ENCODE measurements around the gene LMO7. TPM values are rescaled to one million over a fixed set of nuclear protein-coding genes. Genes with fewer than 3 reads are reported as not detected.

LMO7 gene
- total RNA-seq, 1 experiment from 2014 or later = 123 TPM

DNA sequence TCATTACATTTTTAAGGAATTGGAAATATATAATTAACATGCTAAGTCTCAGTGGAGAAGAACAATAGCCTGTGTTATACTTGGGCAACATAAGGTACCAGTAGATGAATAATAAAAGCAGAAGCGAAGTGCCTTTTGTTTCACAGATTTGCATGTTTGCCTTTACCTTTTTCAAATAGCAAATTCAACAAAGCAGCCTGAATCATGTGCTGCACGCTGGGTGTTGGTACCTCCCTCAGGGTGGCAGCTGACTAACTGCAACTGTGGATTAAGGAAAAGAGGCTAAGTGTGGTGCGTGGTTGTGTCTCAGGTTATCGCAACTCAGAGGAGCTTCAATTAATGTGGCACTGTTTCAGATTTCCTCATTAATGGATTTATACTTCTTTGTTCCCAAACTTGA, 189.0 kb downstream of the LMO7 start:
- no peaks in the 10 kb centered on the region for H3K4me1 ChIP-seq (replicated peaks)
- H3K9me3 ChIP-seq (replicated peaks) = no peaks in the 10 kb centered on the region
- H3K36me3 ChIP-seq = peaks cover 49% of the 10 kb centered on the region
- H3K27ac ChIP-seq = no peak overlapping the region
- H3K27me3 ChIP-seq (replicated peaks) = no peaks in the 10 kb centered on the region
- no peak for DNase-seq (ENCODE audit: low read depth in 1 of 2, low spot score in 2 of 2)
- H3K4me3 ChIP-seq = no peak overlapping the region

DNA sequence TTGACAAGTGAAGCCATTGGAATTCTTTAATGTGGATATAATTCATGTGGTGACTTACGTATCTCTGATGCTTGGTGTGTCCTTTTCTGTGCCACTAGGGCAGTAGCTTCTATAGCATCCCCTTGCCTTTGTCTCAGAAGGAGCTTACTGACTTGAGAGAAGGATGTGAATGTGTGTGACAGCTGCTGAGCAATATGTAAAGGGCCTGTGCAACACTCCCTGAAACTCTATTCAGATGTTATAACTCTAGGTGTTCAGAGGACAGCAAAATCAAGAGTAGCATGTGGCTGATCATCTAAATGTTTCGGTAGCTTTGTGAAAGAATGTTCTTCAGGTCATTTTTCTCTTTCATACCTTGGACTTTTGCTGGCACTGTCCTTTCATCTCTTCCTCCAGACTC, 189.5 kb downstream of the LMO7 start:
- Histone ChIP-seq H3K4me3 (no peak overlapping the region), H3K9me3 (replicated peaks) (no peaks in the 10 kb centered on the region), H3K27me3 (replicated peaks) (no peaks in the 10 kb centered on the region), H3K4me1 (replicated peaks) (peaks cover 2% of the 10 kb centered on the region), H3K36me3 (peaks cover 51% of the 10 kb centered on the region), H3K27ac (no peak overlapping the region)
- no peak for DNase-seq (ENCODE audit: low read depth in 1 of 2, low spot score in 2 of 2)

DNA sequence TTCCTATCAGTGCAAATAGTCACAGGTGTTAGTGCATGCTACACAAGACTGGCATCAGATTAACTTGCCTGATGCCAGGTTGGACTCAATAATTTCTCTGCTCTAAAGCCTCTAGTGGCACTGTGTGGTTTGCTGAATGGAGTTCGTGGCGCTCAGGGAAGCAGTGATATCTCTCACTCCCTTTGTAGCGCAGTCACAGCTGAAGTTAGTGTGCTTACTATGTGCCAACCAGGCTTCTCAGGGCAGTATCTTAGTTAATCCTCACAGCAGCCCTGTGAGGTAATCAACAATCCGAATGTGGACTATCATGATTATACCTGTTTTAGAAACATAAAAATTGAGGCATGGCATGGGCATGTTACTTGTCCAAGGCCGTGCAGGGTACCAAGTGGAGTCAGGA, 190.3 kb downstream of the LMO7 start:
- H3K27ac ChIP-seq = no peak overlapping the region
- no peak for DNase-seq (ENCODE audit: low read depth in 1 of 2, low spot score in 2 of 2)
- no peaks in the 10 kb centered on the region for H3K27me3 ChIP-seq (replicated peaks)
- H3K4me1 ChIP-seq (replicated peaks) = peaks cover 4% of the 10 kb centered on the region
- no peak overlapping the region for H3K4me3 ChIP-seq
- no peaks in the 10 kb centered on the region for H3K9me3 ChIP-seq (replicated peaks)
- H3K36me3 ChIP-seq = peaks cover 53% of the 10 kb centered on the region

DNA sequence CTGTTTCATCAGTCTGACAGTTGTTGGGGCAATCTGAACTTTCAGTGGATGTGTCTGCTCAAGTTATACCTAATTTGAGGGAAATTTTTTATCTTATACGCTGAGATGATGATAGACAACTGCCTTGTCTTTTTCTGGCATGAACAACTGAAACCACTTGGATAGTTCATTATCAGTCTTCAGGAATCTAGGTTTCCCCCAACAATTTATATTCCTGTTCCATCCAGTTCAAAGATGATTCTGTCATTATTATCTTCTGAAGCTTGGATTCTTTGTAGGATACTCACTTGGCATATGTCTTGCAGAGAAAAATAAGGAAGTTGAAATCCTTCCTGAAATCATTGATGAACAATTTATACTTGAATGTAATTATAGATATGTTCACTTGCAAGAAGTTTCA, 193.7 kb downstream of the LMO7 start:
- Histone ChIP-seq H3K4me3 (no peak overlapping the region), H3K27ac (no peak overlapping the region), H3K4me1 (replicated peaks) (peaks cover 4% of the 10 kb centered on the region), H3K9me3 (replicated peaks) (no peaks in the 10 kb centered on the region), H3K36me3 (peaks cover 38% of the 10 kb centered on the region), H3K27me3 (replicated peaks) (no peaks in the 10 kb centered on the region)
- DNase-seq (ENCODE audit: low read depth in 1 of 2, low spot score in 2 of 2) = no peak

DNA sequence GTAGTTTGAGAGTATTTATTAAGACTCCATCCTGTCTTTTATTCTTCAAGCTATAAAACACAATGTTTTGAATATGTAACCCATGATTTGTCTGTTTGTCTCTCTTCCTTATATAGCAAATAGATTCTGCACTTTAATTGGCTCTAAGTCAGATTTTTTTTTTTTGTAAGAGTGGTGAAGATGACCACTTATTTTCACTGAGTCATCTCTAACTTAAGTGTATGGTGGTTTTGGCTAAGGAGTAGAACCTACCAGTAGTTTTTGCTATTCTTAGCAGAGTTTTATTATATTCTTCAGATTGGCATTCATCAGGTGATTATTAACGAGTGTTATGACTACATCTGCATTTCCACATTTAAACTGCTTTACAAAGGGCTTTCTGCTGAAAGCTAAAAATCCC, 194.7 kb downstream of the LMO7 start:
- Histone ChIP-seq H3K27ac (no peak overlapping the region), H3K27me3 (replicated peaks) (no peaks in the 10 kb centered on the region), H3K9me3 (replicated peaks) (no peaks in the 10 kb centered on the region), H3K4me1 (replicated peaks) (peaks cover 4% of the 10 kb centered on the region), H3K4me3 (no peak overlapping the region), H3K36me3 (peaks cover 34% of the 10 kb centered on the region)
- DNase-seq (ENCODE audit: low read depth in 1 of 2, low spot score in 2 of 2) = no peak

DNA sequence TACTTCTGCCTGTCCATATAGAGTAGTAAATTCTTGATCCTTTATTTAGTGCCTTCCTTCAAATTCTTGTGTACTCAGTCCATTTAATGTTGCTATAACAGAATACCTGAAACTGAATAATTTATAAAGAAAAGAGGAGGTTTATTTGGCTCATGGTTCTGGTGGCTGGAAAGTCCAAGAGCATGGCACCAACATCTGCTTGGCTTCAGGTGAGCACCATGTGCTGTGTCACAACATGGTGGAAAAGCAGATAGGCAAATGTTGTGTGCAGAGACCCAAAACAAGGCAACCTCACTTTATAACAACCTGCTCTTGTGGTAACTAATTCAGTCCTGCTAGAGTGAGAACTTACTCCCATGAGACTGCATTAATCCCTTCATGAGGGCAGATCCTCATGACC, 195.3 kb downstream of the LMO7 start:
- Histone ChIP-seq H3K27me3 (replicated peaks) (no peaks in the 10 kb centered on the region), H3K4me3 (no peak overlapping the region), H3K4me1 (replicated peaks) (peaks cover 4% of the 10 kb centered on the region), H3K36me3 (peaks cover 36% of the 10 kb centered on the region), H3K27ac (no peak overlapping the region), H3K9me3 (replicated peaks) (no peaks in the 10 kb centered on the region)
- no peak for DNase-seq (ENCODE audit: low read depth in 1 of 2, low spot score in 2 of 2)

DNA sequence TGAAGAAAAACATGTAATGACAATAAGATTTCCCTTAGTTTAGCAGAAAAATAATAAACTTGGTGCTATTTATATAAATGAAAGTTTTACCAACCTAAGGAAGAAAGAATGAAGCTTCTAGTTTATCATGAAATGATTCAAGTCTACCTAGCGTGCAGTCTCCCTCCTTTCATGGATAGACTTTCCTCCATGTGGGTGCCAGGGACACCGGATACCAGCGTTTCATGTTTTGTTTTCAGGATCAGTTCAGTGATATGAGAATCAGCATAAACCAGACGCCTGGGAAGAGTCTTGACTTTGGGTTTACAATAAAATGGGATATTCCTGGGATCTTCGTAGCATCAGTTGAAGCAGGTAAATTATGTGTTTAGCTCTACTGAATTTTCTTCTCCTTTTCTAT, 196.7 kb downstream of the LMO7 start:
- Histone ChIP-seq H3K4me3 (no peak overlapping the region), H3K36me3 (peaks cover 38% of the 10 kb centered on the region), H3K9me3 (replicated peaks) (no peaks in the 10 kb centered on the region), H3K27ac (no peak overlapping the region), H3K27me3 (replicated peaks) (no peaks in the 10 kb centered on the region), H3K4me1 (replicated peaks) (peaks cover 4% of the 10 kb centered on the region)
- DNase-seq (ENCODE audit: low read depth in 1 of 2, low spot score in 2 of 2) = no peak

DNA sequence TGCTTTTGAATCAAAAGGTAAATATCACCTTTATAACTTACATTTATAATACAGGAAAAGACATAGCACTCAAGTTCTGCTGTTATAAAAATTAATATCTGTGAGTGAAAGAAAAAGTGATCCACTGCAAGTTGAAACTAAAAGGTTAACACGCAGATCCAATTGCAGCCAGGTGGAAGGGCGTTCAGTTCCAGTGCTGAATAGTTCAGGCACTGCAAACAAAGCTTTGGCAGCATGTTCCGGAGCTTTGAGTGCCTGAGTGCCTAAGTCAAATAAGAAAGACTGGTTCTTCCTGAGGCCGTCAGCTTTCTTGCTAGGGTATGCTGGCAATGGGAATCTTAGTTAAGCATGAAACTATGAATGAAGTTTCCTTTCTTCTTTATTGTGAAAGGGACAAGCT, 200.3 kb downstream of the LMO7 start:
- Histone ChIP-seq H3K9me3 (replicated peaks) (no peaks in the 10 kb centered on the region), H3K27ac (no peak overlapping the region), H3K36me3 (peaks cover 48% of the 10 kb centered on the region), H3K4me1 (replicated peaks) (no peaks in the 10 kb centered on the region), H3K27me3 (replicated peaks) (no peaks in the 10 kb centered on the region), H3K4me3 (no peak overlapping the region)
- no peak for DNase-seq (ENCODE audit: low read depth in 1 of 2, low spot score in 2 of 2)

DNA sequence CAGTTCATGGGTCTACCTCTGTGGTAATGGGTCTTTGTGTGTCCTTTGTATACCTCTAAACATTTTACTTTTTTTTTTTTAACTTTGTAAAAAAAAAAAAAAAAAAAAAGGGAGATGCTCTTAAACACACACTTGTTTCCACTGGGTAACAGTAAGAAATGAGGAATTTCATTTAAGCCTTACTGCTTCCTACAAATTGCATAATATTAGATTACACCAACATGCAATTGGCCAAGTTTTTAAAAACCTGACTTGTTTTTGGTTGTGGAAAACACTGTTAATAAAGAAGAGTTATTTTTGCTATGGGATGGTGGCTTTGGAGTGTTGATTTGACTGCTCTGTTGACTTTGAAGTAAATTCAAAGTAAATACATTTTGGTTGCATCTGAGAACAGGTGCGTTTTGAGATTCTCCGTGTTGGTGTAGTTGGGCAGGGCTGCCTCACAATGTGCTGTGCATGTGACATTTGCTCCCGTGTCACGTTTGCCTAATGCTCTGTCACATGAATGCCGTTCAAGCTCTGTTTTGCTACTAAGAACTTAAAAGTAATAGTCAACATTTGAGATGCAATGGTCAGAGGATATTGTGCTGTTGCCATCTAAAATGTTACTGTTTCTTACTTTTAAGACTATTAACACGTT, 202.4 kb downstream of the LMO7 start:
- H3K4me1 ChIP-seq (replicated peaks) = no peaks in the 10 kb centered on the region
- H3K36me3 ChIP-seq = peaks cover 65% of the 10 kb centered on the region
- DNase-seq (ENCODE audit: low read depth in 1 of 2, low spot score in 2 of 2) = no peak
- no peaks in the 10 kb centered on the region for H3K9me3 ChIP-seq (replicated peaks)
- H3K27me3 ChIP-seq (replicated peaks) = no peaks in the 10 kb centered on the region
- H3K4me3 ChIP-seq = no peak overlapping the region
- H3K27ac ChIP-seq = no peak overlapping the region

DNA sequence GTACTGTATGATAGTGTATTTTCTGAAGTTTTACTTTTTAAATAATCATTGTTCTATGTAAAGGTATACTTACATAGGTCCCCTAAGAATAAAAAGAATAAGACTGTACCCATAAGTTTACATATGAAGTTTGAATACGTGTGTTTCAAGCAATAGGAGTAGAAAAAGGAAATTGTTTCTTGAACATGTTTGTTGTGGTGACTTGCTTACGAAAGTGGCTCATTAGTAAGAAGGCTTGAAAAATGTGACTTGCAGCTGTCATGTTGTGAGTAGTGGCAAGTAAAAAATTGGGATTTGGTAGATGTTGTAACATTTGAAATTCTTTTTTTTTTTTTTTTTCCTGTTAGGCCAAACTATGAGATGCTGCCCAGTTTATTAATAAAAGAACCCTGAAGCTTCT, 203.3 kb downstream of the LMO7 start:
- no peaks in the 10 kb centered on the region for H3K4me1 ChIP-seq (replicated peaks)
- H3K4me3 ChIP-seq = no peak overlapping the region
- H3K9me3 ChIP-seq (replicated peaks) = no peaks in the 10 kb centered on the region
- no peak overlapping the region for H3K27ac ChIP-seq
- H3K36me3 ChIP-seq = peaks cover 70% of the 10 kb centered on the region
- DNase-seq (ENCODE audit: low read depth in 1 of 2, low spot score in 2 of 2) = no peak
- no peaks in the 10 kb centered on the region for H3K27me3 ChIP-seq (replicated peaks)

DNA sequence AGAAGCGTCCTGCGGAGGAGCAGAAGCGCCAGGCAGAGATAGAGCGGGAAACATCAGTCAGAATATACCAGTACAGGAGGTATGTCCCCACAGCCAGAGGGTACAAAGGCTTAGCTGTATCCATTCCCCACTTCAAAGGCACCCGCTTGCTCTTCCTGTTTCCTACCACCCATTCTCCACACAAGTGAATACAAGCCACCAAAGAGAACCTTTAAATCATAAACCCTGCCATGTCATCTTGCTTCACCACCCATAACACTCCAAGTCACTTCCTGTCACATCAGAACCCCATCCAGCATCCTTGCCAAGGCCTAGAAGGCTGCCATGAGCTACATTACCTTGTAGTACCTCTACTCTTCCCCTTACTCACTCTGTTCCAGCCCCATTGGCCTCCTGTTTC, 205.8 kb downstream of the LMO7 start:
- no peak for DNase-seq (ENCODE audit: low read depth in 1 of 2, low spot score in 2 of 2)
- H3K9me3 ChIP-seq (replicated peaks) = no peaks in the 10 kb centered on the region
- no peak overlapping the region for H3K4me3 ChIP-seq
- H3K4me1 ChIP-seq (replicated peaks) = no peaks in the 10 kb centered on the region
- no peaks in the 10 kb centered on the region for H3K27me3 ChIP-seq (replicated peaks)
- no peak overlapping the region for H3K27ac ChIP-seq
- H3K36me3 ChIP-seq = peaks cover 72% of the 10 kb centered on the region

DNA sequence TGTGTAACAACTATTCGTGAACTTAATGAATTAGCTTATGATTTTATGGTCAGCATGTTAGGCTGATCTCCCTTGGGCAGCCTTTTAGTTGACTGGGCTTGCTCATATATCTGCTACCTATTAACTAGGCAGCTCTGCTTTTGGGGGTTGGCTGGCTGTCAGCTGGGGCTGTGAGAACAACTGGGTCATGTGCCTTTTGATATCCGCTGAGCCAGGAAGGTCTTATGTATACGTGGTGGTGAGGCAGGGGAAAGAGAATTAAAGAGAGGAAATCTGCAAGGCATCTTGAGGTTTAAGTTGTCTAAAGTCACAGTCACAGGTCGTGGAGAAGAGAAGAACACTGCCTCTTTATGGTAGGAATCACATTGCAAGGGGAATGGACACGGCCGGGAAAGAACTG, 206.9 kb downstream of the LMO7 start:
- Histone ChIP-seq H3K27ac (no peak overlapping the region), H3K9me3 (replicated peaks) (no peaks in the 10 kb centered on the region), H3K4me3 (no peak overlapping the region), H3K36me3 (peaks cover 67% of the 10 kb centered on the region), H3K27me3 (replicated peaks) (no peaks in the 10 kb centered on the region), H3K4me1 (replicated peaks) (no peaks in the 10 kb centered on the region)
- DNase-seq (ENCODE audit: low read depth in 1 of 2, low spot score in 2 of 2) = no peak

DNA sequence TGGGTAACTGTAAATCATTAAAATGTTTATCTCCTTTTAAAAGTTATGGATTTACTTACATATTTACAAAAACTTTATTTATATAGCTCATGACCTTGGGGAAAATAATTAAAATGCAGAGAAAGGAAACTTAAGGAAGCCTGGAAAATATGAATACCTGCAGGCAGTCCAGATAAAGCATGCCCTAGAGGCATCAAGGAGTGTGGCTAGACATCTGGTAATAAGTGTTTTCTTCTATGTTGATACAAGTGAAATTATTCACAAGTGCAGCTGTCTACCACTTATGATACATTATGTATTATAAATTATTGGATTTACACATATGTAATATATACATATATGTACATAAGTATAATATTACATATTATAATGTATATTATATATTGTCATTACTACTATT, 207.9 kb downstream of the LMO7 start:
- no peak overlapping the region for H3K4me3 ChIP-seq
- H3K36me3 ChIP-seq = peaks cover 72% of the 10 kb centered on the region
- no peaks in the 10 kb centered on the region for H3K27me3 ChIP-seq (replicated peaks)
- DNase-seq (ENCODE audit: low read depth in 1 of 2, low spot score in 2 of 2) = no peak
- no peaks in the 10 kb centered on the region for H3K4me1 ChIP-seq (replicated peaks)
- H3K27ac ChIP-seq = no peak overlapping the region
- no peaks in the 10 kb centered on the region for H3K9me3 ChIP-seq (replicated peaks)

DNA sequence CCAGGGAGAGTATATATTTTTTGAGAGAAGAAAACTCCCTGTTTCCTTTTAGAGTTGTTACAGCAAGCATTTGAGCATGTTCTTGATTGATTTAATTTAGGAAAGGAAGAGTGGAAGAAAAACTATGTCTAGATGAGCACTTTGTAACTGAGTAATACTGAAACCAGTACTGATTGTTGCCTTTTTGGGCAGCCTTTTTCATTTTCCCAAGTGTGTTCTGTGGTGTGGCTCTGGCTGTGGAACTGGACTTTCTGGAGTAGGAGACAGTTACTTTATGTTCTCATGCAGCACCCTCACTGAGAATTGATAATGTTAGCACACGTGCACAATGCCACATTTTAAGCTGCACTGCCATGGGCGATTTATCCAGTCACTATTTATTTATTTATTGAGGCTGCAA, 211.5 kb downstream of the LMO7 start:
- peaks cover 73% of the 10 kb centered on the region for H3K36me3 ChIP-seq

DNA sequence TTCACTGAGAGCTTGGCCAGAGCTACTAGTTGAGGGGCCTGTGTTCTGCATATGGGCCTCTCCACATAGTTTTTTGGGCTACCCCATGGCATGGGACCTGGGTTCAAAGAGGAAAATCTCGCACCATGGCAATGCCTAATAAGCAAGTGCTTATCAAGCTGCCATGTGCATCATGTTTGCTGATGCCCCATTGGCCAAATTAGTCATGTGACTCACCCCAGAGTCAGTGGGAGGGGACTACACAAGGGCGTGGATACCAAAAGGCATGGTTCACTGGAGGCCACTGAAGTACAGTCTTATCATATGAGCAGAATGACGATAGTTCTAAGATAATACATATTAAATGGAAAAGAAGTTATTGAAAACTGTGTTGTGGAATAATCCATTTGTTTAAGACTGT, 214.8 kb downstream of the LMO7 start:
- DNase-seq (ENCODE audit: low read depth in 1 of 2, low spot score in 2 of 2) = no peak
- Histone ChIP-seq H3K36me3 (peaks cover 69% of the 10 kb centered on the region), H3K9me3 (replicated peaks) (no peaks in the 10 kb centered on the region), H3K27ac (no peak overlapping the region), H3K27me3 (replicated peaks) (no peaks in the 10 kb centered on the region), H3K4me3 (no peak overlapping the region), H3K4me1 (replicated peaks) (no peaks in the 10 kb centered on the region)

More for the DNA sequence above, 211.5 kb downstream of the LMO7 start:
- Histone ChIP-seq H3K27me3 (replicated peaks) (no peaks in the 10 kb centered on the region), H3K4me3 (no peak overlapping the region), H3K4me1 (replicated peaks) (no peaks in the 10 kb centered on the region), H3K9me3 (replicated peaks) (no peaks in the 10 kb centered on the region), H3K27ac (no peak overlapping the region)
- no peak for DNase-seq (ENCODE audit: low read depth in 1 of 2, low spot score in 2 of 2)

Measured in SJSA1 (cell line).